ENCODE results near the gene PHLDB2.

- no peak for TF ChIP-seq CTCF (IDR thresholded peaks at IDR 0.05)
- no peak for TF ChIP-seq POLR2A (IDR thresholded peaks at IDR 0.05)
- no peak for TF ChIP-seq POLR2AphosphoS5 (IDR thresholded peaks at IDR 0.05)
These were observed 127.7 kb downstream of the PHLDB2 start for GRCh38 chr3:111986800-111987199.
